HepG2 (cell line): ENCODE results near the gene SRP68. TPM values are rescaled to one million over a fixed set of nuclear protein-coding genes. Genes with fewer than 3 reads are reported as not detected.

ENCODE experiments used
- AGO1 ChIP-seq: fragments of 200-400 bp; formaldehyde crosslinking; IDR thresholded peaks from 2 replicates; pipeline ENCODE4 v1.6.1; 2017; ENCODE audit warnings: mild to moderate bottlenecking, low read depth, low read length, moderate library complexity; ENCODE audit not compliant: poor library complexity, severe bottlenecking
- CREBL2 ChIP-seq: sonication (generic); formaldehyde crosslinking; IDR thresholded peaks from 2 replicates; pipeline ENCODE4 v1.8.1; 2023; ENCODE audit warnings: missing genetic modification reagents, mild to moderate bottlenecking, borderline replicate concordance
- ETV6 ChIP-seq: sonication (generic); formaldehyde crosslinking; conservative IDR thresholded peaks from 2 replicates; pipeline ENCODE4 v1.4.0; 2020; ENCODE audit warnings: missing genetic modification reagents
- HES4 ChIP-seq: sonication (generic); formaldehyde crosslinking; IDR thresholded peaks from 2 replicates; pipeline ENCODE4 v1.9.0; 2021; ENCODE audit warnings: mild to moderate bottlenecking, missing genetic modification reagents, borderline replicate concordance
- PCBP2 ChIP-seq: fragments of 200-400 bp; formaldehyde crosslinking; optimal IDR thresholded peaks from 2 replicates; pipeline ENCODE3; 2018; ENCODE audit warnings: low read length, low read depth; ENCODE audit not compliant: poor library complexity, severe bottlenecking
- ZBTB33 ChIP-seq: sonication (generic); formaldehyde crosslinking; IDR thresholded peaks from 2 replicates; pipeline ENCODE4 v1.4.0; 2020; ENCODE audit warnings: missing genetic modification reagents
- ZNF18 ChIP-seq: sonication (generic); formaldehyde crosslinking; IDR thresholded peaks from 2 replicates; pipeline ENCODE4 v1.8.0; 2022; ENCODE audit warnings: mild to moderate bottlenecking, missing genetic modification reagents; ENCODE audit not compliant: insufficient replicate concordance
- ZNF280B ChIP-seq: sonication (generic); formaldehyde crosslinking; IDR thresholded peaks from 2 replicates; pipeline ENCODE4 v1.5.0; 2020; ENCODE audit warnings: missing genetic modification reagents, mild to moderate bottlenecking, borderline replicate concordance
- ZNF343 ChIP-seq: sonication (generic); formaldehyde crosslinking; IDR thresholded peaks from 2 replicates; pipeline ENCODE4 v1.4.0; 2020; ENCODE audit warnings: mild to moderate bottlenecking, missing genetic modification reagents
- ZNF558 ChIP-seq: sonication (generic); formaldehyde crosslinking; IDR thresholded peaks from 2 replicates; pipeline ENCODE4 v1.9.0; 2022; ENCODE audit warnings: mild to moderate bottlenecking, missing genetic modification reagents, borderline replicate concordance
- ZNF576 ChIP-seq: sonication (generic); formaldehyde crosslinking; IDR thresholded peaks from 2 replicates; pipeline ENCODE4 v1.4.0; 2020; ENCODE audit warnings: mild to moderate bottlenecking, missing genetic modification reagents
- ZNF614 ChIP-seq: IDR thresholded peaks from 2 replicates; pipeline ENCODE4 v1.6.1; 2018; ENCODE audit warnings: missing biosample characterization, missing genetic modification reagents, inconsistent platforms, borderline replicate concordance
- ZNF678 ChIP-seq: sonication (generic); formaldehyde crosslinking; IDR thresholded peaks from 2 replicates; pipeline ENCODE4 v1.4.0; 2020; ENCODE audit warnings: mild to moderate bottlenecking, missing genetic modification reagents
- ZNF710 ChIP-seq: sonication (generic); formaldehyde crosslinking; IDR thresholded peaks from 2 replicates; pipeline ENCODE4 v1.5.0; 2020; ENCODE audit warnings: mild to moderate bottlenecking, missing genetic modification reagents, borderline replicate concordance
- polyA plus RNA-seq, 8 experiments: library from polyadenylated mRNA; depleted of rRNA in 3 of 8; stranded (reverse) in 7 of 8; unstranded in 1 of 8; fragments of >200 nt; fragmentation: Illumina TruSeq in 4 of 8; extraction: Trizol in 4 of 8; gene quantifications; 2 replicates each; pipeline versions ENCODE4 v1.2.1 to v1.2.3, GENCODE V29; 2011 to 2016; ENCODE audit warnings: low read depth in 4 of 8, missing spikeins in 1 of 8, mixed read lengths in 1 of 8; ENCODE audit not compliant: insufficient read depth in 1 of 8
- total RNA-seq, 5 experiments: library from RNA; depleted of rRNA; stranded (reverse); fragments of >200 nt; fragmentation: Illumina TruSeq; extraction: Trizol; gene quantifications; 2 replicates each; pipeline ENCODE4 v1.2.3, GENCODE V29; 2016; ENCODE audit warnings: low read depth in 1 of 5
- TF ChIP-seq, protein P1 (sequence below): sonication (generic); formaldehyde crosslinking; IDR thresholded peaks from 2 replicates; pipeline ENCODE4 v1.8.0; 2022; ENCODE audit warnings: mild to moderate bottlenecking, missing genetic modification reagents, moderate library complexity
- TF ChIP-seq, protein P2 (sequence below), 2 experiments: fragments of 450-650 bp in 1 of 2; sonication (generic) in 1 of 2; formaldehyde crosslinking; IDR thresholded peaks; 2 replicates each; pipeline versions ENCODE4 v1.5.0 to v1.8.0; 2020 to 2022; ENCODE audit warnings: mild to moderate bottlenecking in 1 of 2, missing genetic modification reagents in 1 of 2

Gene SRP68
- total and polyA plus RNA-seq, 2 of the 13 experiments (the other 11 are each of a cell fraction or from before 2014, with no cell fraction given): 39.8 to 74.3 TPM

DNA sequence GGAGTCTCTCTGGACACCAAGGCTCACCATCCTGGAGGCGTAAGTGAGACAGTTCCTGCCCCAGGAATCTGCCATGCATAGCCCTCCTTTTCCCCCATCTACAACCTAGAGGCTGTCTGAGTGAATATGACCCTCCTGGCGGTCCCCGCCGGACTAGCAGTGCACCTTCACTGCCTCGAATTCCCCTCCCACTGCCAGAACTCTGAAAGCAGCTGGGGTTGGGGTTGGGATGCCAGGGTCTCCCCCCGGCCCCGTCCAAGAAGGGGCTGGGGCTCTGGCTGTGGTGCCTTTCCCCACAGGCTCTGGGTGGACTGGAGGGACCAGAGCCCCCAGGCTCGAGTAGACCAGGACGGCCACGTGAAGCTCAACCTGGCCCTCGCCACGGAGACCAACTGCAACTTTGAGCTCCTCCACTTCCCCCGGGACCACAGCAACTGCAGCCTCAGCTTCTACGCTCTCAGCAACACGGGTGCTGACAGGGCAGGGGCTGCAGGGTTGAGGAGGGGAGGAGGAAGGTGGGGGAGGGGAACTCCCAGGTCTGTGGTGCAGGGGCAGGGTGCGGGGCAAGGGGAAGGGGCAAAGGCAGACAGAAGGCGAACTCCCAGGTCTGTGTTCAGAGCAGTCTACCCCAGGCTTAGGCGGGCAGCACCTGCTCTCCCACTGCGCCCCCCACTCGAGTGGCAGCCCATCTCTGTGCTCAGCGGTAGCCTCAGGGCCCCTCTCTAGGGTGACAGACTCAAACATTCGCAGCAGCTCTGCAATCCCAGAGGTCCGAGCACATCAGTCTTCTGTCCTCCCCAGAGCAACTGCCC lies 7.8 kb upstream of the SRP68 start (continued):
- TF ChIP-seq, protein P1, sequence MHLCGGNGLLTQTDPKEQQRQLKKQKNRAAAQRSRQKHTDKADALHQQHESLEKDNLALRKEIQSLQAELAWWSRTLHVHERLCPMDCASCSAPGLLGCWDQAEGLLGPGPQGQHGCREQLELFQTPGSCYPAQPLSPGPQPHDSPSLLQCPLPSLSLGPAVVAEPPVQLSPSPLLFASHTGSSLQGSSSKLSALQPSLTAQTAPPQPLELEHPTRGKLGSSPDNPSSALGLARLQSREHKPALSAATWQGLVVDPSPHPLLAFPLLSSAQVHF (CRISPR knock-in tag): peak; percentile 79; the same call in 1 of the 2 replicates
- TF ChIP-seq, protein P2, sequence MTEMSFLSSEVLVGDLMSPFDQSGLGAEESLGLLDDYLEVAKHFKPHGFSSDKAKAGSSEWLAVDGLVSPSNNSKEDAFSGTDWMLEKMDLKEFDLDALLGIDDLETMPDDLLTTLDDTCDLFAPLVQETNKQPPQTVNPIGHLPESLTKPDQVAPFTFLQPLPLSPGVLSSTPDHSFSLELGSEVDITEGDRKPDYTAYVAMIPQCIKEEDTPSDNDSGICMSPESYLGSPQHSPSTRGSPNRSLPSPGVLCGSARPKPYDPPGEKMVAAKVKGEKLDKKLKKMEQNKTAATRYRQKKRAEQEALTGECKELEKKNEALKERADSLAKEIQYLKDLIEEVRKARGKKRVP (CRISPR knock-in tag; IDR thresholded peaks at IDR 0.05): 0 out of 4 replicates have a peak, but pooled peaks of 1 of the 2 experiments have one; percentile 15
- TF ChIP-seq HES4 (CRISPR knock-in tag): 0 out of 2 replicates have a peak, but pooled peaks have one; percentile 62
- no peak for TF ChIP-seq ZNF343
- no peak for TF ChIP-seq ZNF18 (CRISPR knock-in tag)
- no peak for TF ChIP-seq ZNF576 (CRISPR knock-in tag)
- TF ChIP-seq ZNF280B: peak; percentile 90; the same call in 1 of the 2 replicates
- TF ChIP-seq ZNF678 (CRISPR knock-in tag): no peak
- TF ChIP-seq PCBP2: peak; percentile 57
- TF ChIP-seq ZBTB33 (CRISPR knock-in tag): 0 out of 2 replicates have a peak, but pooled peaks have one; percentile 6
- TF ChIP-seq ZNF558 (CRISPR knock-in tag): 0 out of 2 replicates have a peak, but pooled peaks have one; percentile 62
- no peak for TF ChIP-seq CREBL2
- TF ChIP-seq ETV6: no peak
- peak; percentile 98 for TF ChIP-seq AGO1
- TF ChIP-seq ZNF710 (CRISPR knock-in tag): peak; percentile 14; the same call in 1 of the 2 replicates
- TF ChIP-seq ZNF614 (CRISPR knock-in tag): 0 out of 2 replicates have a peak, but pooled peaks have one; percentile 22
